HEK293 (cell line): ENCODE results near the gene DGKB.

Experiments
- CTCF ChIA-PET: fragments of 350-600 bp; formaldehyde crosslinking; extraction: SDS; loops from one replicate; lab custom pipeline; 2021; ENCODE audit warnings: antibody characterized with exemption; lab: Yijun Ruan, JAX
- POLR2A ChIA-PET: fragments of 300-600 bp; formaldehyde crosslinking; extraction: SDS; loops from one replicate; lab custom pipeline; 2020; ENCODE audit warnings: antibody characterized with exemption, inconsistent platforms; lab: Yijun Ruan, JAX
- H3K27ac ChIP-seq: fragments of 200-500 bp; sonication (Bioruptor generic); 2 replicates; pipeline ENCODE4 v1.5.1; 2014; ENCODE audit warnings: low read depth, low read length, control low read depth, inconsistent platforms; ENCODE audit errors: extremely low read depth
- H3K36me3 ChIP-seq, 2 experiments: fragments of 200-500 bp in 1 of 2; sonication (Bioruptor generic) in 1 of 2; 1 replicate in 1 of 2; 2 replicates in 1 of 2; pipeline ENCODE4 v1.5.1; 2014 to 2017; ENCODE audit warnings: inconsistent platforms in 2 of 2, low read length in 2 of 2; ENCODE audit not compliant: control insufficient read depth in 2 of 2, insufficient read depth in 1 of 2
- H3K4me1 ChIP-seq: fragments of 200-500 bp; sonication (Bioruptor generic); 2 replicates; pipeline ENCODE4 v1.5.1; 2014; ENCODE audit warnings: mild to moderate bottlenecking, low read length, inconsistent platforms; ENCODE audit not compliant: control insufficient read depth, insufficient read depth
- H3K4me3 ChIP-seq: 2 replicates; pipeline ENCODE4 v1.5.1; 2011; ENCODE audit warnings: low read depth, mild to moderate bottlenecking, control low read depth, low read length, moderate library complexity
- H3K9me3 ChIP-seq: fragments of 200-500 bp; sonication (Bioruptor generic); 2 replicates; pipeline ENCODE4 v1.5.1; 2014; ENCODE audit warnings: low read depth, low read length, inconsistent platforms; ENCODE audit not compliant: control insufficient read depth, insufficient read depth
- BCL11B ChIP-seq: fragments of 450-650 bp; formaldehyde crosslinking; IDR thresholded peaks from 2 replicates; pipeline ENCODE4 v1.5.1; 2016; ENCODE audit warnings: low read depth, missing biosample characterization, missing genetic modification characterization
- MEIS1 ChIP-seq: sonication (generic); formaldehyde crosslinking; IDR thresholded peaks from 2 replicates; pipeline ENCODE4 v1.8.1; 2022; ENCODE audit warnings: missing genetic modification reagents, mild to moderate bottlenecking, borderline replicate concordance
- PRDM1 ChIP-seq: fragments of 450-650 bp; formaldehyde crosslinking; IDR thresholded peaks from 2 replicates; pipeline ENCODE4; 2016; ENCODE audit warnings: missing biosample characterization, missing genetic modification characterization
- SCRT1 ChIP-seq: fragments of 450-650 bp; formaldehyde crosslinking; IDR thresholded peaks from 2 replicates; pipeline ENCODE4 v1.5.1; 2016; ENCODE audit warnings: missing biosample characterization, missing genetic modification characterization, borderline replicate concordance
- TCF7L2 ChIP-seq: IDR thresholded peaks from 2 replicates; pipeline ENCODE4 v1.6.1; 2011; ENCODE audit warnings: low read depth, mild to moderate bottlenecking, inconsistent platforms, low read length, moderate library complexity, borderline replicate concordance
- TRIM28 ChIP-seq: IDR thresholded peaks from 2 replicates; pipeline ENCODE4 v1.6.1; 2011; ENCODE audit warnings: low read length, control low read depth, borderline replicate concordance
- ZBTB10 ChIP-seq: fragments of 450-650 bp; formaldehyde crosslinking; IDR thresholded peaks from 2 replicates; pipeline ENCODE4 v1.5.1; 2016; ENCODE audit warnings: missing biosample characterization, missing genetic modification characterization
- ZBTB20 ChIP-seq: fragments of 450-650 bp; formaldehyde crosslinking; IDR thresholded peaks from 2 replicates; pipeline ENCODE4 v1.5.1; 2016; ENCODE audit warnings: missing biosample characterization, missing genetic modification characterization
- ZNF26 ChIP-seq: fragments of 450-650 bp; formaldehyde crosslinking; IDR thresholded peaks from 2 replicates; pipeline ENCODE4 v1.5.1; 2016; ENCODE audit warnings: missing biosample characterization, missing genetic modification characterization
- ZNF280C ChIP-seq: fragments of 450-650 bp; formaldehyde crosslinking; IDR thresholded peaks from 2 replicates; pipeline ENCODE4 v1.5.1; 2016; ENCODE audit warnings: missing biosample characterization, missing genetic modification characterization
- ZNF350 ChIP-seq: fragments of 450-650 bp; formaldehyde crosslinking; IDR thresholded peaks from 2 replicates; pipeline ENCODE4 v1.5.0; 2017; ENCODE audit warnings: missing biosample characterization, mild to moderate bottlenecking, missing genetic modification characterization
- ZNF416 ChIP-seq: fragments of 450-650 bp; formaldehyde crosslinking; IDR thresholded peaks from 2 replicates; pipeline ENCODE4 v1.5.1; 2016; ENCODE audit warnings: missing biosample characterization, missing genetic modification characterization
- ZNF488 ChIP-seq: fragments of 450-650 bp; formaldehyde crosslinking; IDR thresholded peaks from 2 replicates; pipeline ENCODE4 v1.5.1; 2016; ENCODE audit warnings: missing biosample characterization, missing genetic modification characterization
- ZNF513 ChIP-seq: fragments of 450-650 bp; IDR thresholded peaks from 2 replicates; pipeline ENCODE4 v1.5.1; 2018; ENCODE audit warnings: missing biosample characterization, missing genetic modification characterization
- ZNF558 ChIP-seq: fragments of 450-650 bp; formaldehyde crosslinking; IDR thresholded peaks from 2 replicates; pipeline ENCODE4 v1.5.1; 2016; ENCODE audit warnings: missing biosample characterization, missing genetic modification characterization
- ZNF610 ChIP-seq: fragments of 450-650 bp; formaldehyde crosslinking; IDR thresholded peaks from 2 replicates; pipeline ENCODE4 v1.5.1; 2016; ENCODE audit warnings: missing biosample characterization, missing genetic modification characterization, borderline replicate concordance
- ZNF629 ChIP-seq: fragments of 450-650 bp; formaldehyde crosslinking; IDR thresholded peaks from 2 replicates; pipeline ENCODE4 v1.5.1; 2017; ENCODE audit warnings: missing biosample characterization, missing genetic modification characterization
- ZNF785 ChIP-seq: fragments of 450-650 bp; formaldehyde crosslinking; IDR thresholded peaks from 2 replicates; pipeline ENCODE4 v1.5.1; 2016; ENCODE audit warnings: missing biosample characterization, missing genetic modification characterization
- ZSCAN16 ChIP-seq: fragments of 450-650 bp; formaldehyde crosslinking; IDR thresholded peaks from 2 replicates; pipeline ENCODE4 v1.5.1; 2016; ENCODE audit warnings: missing biosample characterization, missing genetic modification characterization
- ZSCAN4 ChIP-seq: fragments of 450-650 bp; formaldehyde crosslinking; IDR thresholded peaks from 2 replicates; pipeline ENCODE4 v1.5.1; 2017; ENCODE audit warnings: missing biosample characterization, missing genetic modification characterization
- ZXDB ChIP-seq: fragments of 450-650 bp; formaldehyde crosslinking; IDR thresholded peaks from 2 replicates; pipeline ENCODE4 v1.5.1; 2016; ENCODE audit warnings: missing biosample characterization, missing genetic modification characterization

Gene DGKB

GRCh38 chr7:14740606-14741005, 161.9 kb downstream of the DGKB start:
- POLR2A ChIA-PET: no interaction called here
- no peaks in the 10 kb centered on the region for H3K36me3 ChIP-seq
- no peaks in the 10 kb centered on the region for H3K9me3 ChIP-seq
- no peak for TF ChIP-seq ZNF488
- peak; percentile 68; the same call in 1 of the 2 replicates for TF ChIP-seq TRIM28
- CTCF ChIA-PET: no interaction called here
- H3K27ac ChIP-seq: no peak overlapping the region
- no peak overlapping the region for H3K4me3 ChIP-seq
- no peaks in the 10 kb centered on the region for H3K4me1 ChIP-seq

GRCh38 chr7:14739841-14740185, 162.7 kb downstream of the DGKB start:
- ChIA-PET CTCF (interaction anchor here (0.5 kb wide), 1 partner anchor 1608 kb away, joined by 3 read pairs; no protein-coding TSS in a partner anchor), POLR2A (no interaction called here)
- no peaks in the 10 kb centered on the region for H3K4me1 ChIP-seq
- no peaks in the 10 kb centered on the region for H3K9me3 ChIP-seq
- H3K4me3 ChIP-seq: no peak overlapping the region
- no peak overlapping the region for H3K27ac ChIP-seq
- H3K36me3 ChIP-seq: no peaks in the 10 kb centered on the region
- TF ChIP-seq ZNF558 (tag by site-specific recombination): no peak
- TF ChIP-seq ZSCAN4 (tag by site-specific recombination): no peak
- no peak for TF ChIP-seq ZXDB (tag by site-specific recombination)
- no peak for TF ChIP-seq PRDM1
- no peak for TF ChIP-seq ZNF513 (tag by site-specific recombination)
- TF ChIP-seq TCF7L2: no peak
- no peak for TF ChIP-seq ZNF629
- TF ChIP-seq ZNF280C: no peak
- no peak for TF ChIP-seq BCL11B (tag by site-specific recombination)
- no peak for TF ChIP-seq MEIS1 (CRISPR knock-in tag)
- TF ChIP-seq ZNF350 (tag by site-specific recombination): no peak
- TF ChIP-seq ZBTB20 (tag by site-specific recombination): no peak
- no peak for TF ChIP-seq ZNF416
- TF ChIP-seq ZNF785 (tag by site-specific recombination): no peak
- no peak for TF ChIP-seq ZNF26 (tag by site-specific recombination)
- TF ChIP-seq ZSCAN16 (tag by site-specific recombination): no peak
- TF ChIP-seq ZBTB10 (tag by site-specific recombination): no peak
- no peak for TF ChIP-seq ZNF610 (tag by site-specific recombination)
- no peak for TF ChIP-seq SCRT1
